GM18873 (cell line): Measurements from ENCODE around the gene VOPP1.
"Not testable (repeated sequence)": the region's sequence is repeated elsewhere in the genome, so short reads cannot be mapped to it uniquely, and the experiment has no call there.

ENCODE experiments used
- ATAC-seq: cut with Tn5 transposase; IDR thresholded peaks from one replicate; pipeline ENCODE4 v1.9.1; 2021; ENCODE audit warnings: mild to moderate bottlenecking, moderate library complexity, moderate number of reproducible peaks; ENCODE audit not compliant: unreplicated experiment, low FRiP score

VOPP1 gene

GRCh38 chr7:55587687-55588378 lies 15.5 kb upstream of the VOPP1 start:
- ATAC-seq = no peak

GRCh38 chr7:55582656-55583055 lies 10.4 kb upstream of the VOPP1 start:
- not testable (repeated sequence) for ATAC-seq

GRCh38 chr7:55576753-55577152 lies 4.5 kb upstream of the VOPP1 start:
- ATAC-seq = no peak

GRCh38 chr7:55575733-55576132 lies 3.4 kb upstream of the VOPP1 start:
- no peak for ATAC-seq

- no peak for ATAC-seq
Measured at GRCh38 chr7:55575098-55575497, 2.8 kb upstream of the VOPP1 start.

- no peak for ATAC-seq
Measured at GRCh38 chr7:55574051-55574717, 1.9 kb upstream of the VOPP1 start.

- no peak for ATAC-seq
Measured at GRCh38 chr7:55573234-55573900, 1.1 kb upstream of the VOPP1 start.

- ATAC-seq = no peak
Measured at GRCh38 chr7:55571511-55572377, 558 bp downstream of the VOPP1 start.

GRCh38 chr7:55570939-55571338 lies 1.4 kb downstream of the VOPP1 start:
- no peak for ATAC-seq

GRCh38 chr7:55570218-55570873 lies 2.0 kb downstream of the VOPP1 start:
- peak; percentile 50 for ATAC-seq

GRCh38 chr7:55569797-55570196 lies 2.5 kb downstream of the VOPP1 start:
- ATAC-seq = peak; percentile 26

GRCh38 chr7:55569269-55569663 lies 3.0 kb downstream of the VOPP1 start:
- no peak for ATAC-seq

- ATAC-seq = no peak
Measured at GRCh38 chr7:55568613-55569268, 3.6 kb downstream of the VOPP1 start.

- no peak for ATAC-seq
Measured at GRCh38 chr7:55567571-55567970, 4.7 kb downstream of the VOPP1 start.

- no peak for ATAC-seq
Measured at GRCh38 chr7:55565681-55566080, 6.6 kb downstream of the VOPP1 start.

- no peak for ATAC-seq
Measured at GRCh38 chr7:55563596-55564325, 8.5 kb downstream of the VOPP1 start.

- no peak for ATAC-seq
Measured at GRCh38 chr7:55561690-55562089, 10.6 kb downstream of the VOPP1 start.

GRCh38 chr7:55558962-55559920 lies 13.1 kb downstream of the VOPP1 start:
- ATAC-seq = no peak
